Neural cell (in vitro differentiated cells): ENCODE results near the gene SNX15.

Experiments used
- EP300 ChIP-seq: fragments of 450-650 bp; conservative IDR thresholded peaks from 2 replicates; pipeline ENCODE4 v1.6.1; 2014; ENCODE audit warnings: antibody characterized with exemption, mild to moderate bottlenecking, moderate library complexity; ENCODE audit not compliant: poor library complexity, severe bottlenecking
- TF ChIP-seq, protein P1 (sequence below): fragments of 450-650 bp; IDR thresholded peaks from 2 replicates; pipeline ENCODE4 v1.5.1; 2014; ENCODE audit warnings: antibody characterized with exemption, mild to moderate bottlenecking, moderate library complexity; ENCODE audit not compliant: poor library complexity, severe bottlenecking

DNA sequence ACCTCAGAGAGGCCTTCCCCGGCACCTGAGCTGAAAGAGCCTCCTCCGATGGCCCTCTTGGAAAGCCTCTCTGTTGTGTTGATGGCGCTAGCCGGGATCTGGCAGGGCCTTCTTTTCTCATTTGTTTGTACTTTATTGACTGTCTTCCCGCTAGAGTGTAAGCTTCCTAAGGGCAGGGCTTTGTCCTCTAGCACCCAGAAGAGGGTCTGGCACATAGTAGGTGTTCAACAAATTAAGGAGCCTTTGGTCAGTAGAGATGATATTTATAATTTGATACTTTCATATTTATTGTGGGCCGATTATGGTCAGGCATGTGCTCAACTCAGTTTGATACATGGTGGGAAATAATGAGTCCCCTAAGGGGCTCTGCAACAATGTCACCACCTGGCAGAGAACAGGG is 9.3 kb upstream of the SNX15 start:
- TF ChIP-seq, protein P1, sequence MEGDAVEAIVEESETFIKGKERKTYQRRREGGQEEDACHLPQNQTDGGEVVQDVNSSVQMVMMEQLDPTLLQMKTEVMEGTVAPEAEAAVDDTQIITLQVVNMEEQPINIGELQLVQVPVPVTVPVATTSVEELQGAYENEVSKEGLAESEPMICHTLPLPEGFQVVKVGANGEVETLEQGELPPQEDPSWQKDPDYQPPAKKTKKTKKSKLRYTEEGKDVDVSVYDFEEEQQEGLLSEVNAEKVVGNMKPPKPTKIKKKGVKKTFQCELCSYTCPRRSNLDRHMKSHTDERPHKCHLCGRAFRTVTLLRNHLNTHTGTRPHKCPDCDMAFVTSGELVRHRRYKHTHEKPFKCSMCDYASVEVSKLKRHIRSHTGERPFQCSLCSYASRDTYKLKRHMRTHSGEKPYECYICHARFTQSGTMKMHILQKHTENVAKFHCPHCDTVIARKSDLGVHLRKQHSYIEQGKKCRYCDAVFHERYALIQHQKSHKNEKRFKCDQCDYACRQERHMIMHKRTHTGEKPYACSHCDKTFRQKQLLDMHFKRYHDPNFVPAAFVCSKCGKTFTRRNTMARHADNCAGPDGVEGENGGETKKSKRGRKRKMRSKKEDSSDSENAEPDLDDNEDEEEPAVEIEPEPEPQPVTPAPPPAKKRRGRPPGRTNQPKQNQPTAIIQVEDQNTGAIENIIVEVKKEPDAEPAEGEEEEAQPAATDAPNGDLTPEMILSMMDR = no peak
- no peak for TF ChIP-seq EP300
